Uterus (tissue), 2 donors: Measurements from ENCODE around the gene GOLT1A.

Experiments
- CTCF ChIP-seq, 4 experiments: fragments of 200-600 bp in 2 of 4; fragments of 450-650 bp in 2 of 4; sonication (generic) in 2 of 4; IDR thresholded peaks; one replicate each; pipeline ENCODE4 v1.5.1; 2016 to 2019; ENCODE audit warnings: antibody characterized with exemption in 4 of 4, mild to moderate bottlenecking in 2 of 4, moderate library complexity in 1 of 4
- POLR2A ChIP-seq, 2 donors: fragments of 450-650 bp; IDR thresholded peaks; one replicate each; pipeline ENCODE4 v1.6.1; 2016; ENCODE audit warnings: antibody characterized with exemption in 2 of 2, mild to moderate bottlenecking in 1 of 2, moderate library complexity in 1 of 2

GRCh38 chr1:204190212-204191211, 23.3 kb downstream of the GOLT1A start:
- TF ChIP-seq CTCF (IDR thresholded peaks at IDR 0.05) (no peak), POLR2A (IDR thresholded peaks at IDR 0.05) (no peak)
